WTC11 (cell line): Measurements from ENCODE around the gene MNAT1. TPM values are rescaled to one million over a fixed set of nuclear protein-coding genes. Genes with fewer than 3 reads are reported as not detected.

Source experiments
- ATAC-seq: fragments of 200-7000 bp; cut with Tn5 transposase; 2 replicates; pipeline ENCODE4 v1.10.0; 2021; ENCODE audit warnings: mild to moderate bottlenecking, moderate library complexity
- CTCF ChIA-PET: fragments of 300-600 bp; sonication (Branson Sonifier 250); formaldehyde crosslinking; loops from one replicate; lab custom pipeline; 2021; ENCODE audit warnings: antibody characterized with exemption; lab: Charles Lee
- POLR2A ChIA-PET: fragments of 350-600 bp; sonication (Branson Sonifier 250); formaldehyde crosslinking; loops from one replicate; lab custom pipeline; 2021; ENCODE audit warnings: antibody characterized with exemption; lab: Charles Lee
- DNase-seq: peaks from one replicate; pipeline ENCODE4 v3.0.0; 2021; ENCODE audit warnings: low spot score
- H3K27ac Mint-ChIP-seq: 2 replicates; pipeline ENCODE4 v1.8.0; 2021; ENCODE audit warnings: mixed read lengths
- H3K27me3 Mint-ChIP-seq: 2 replicates; pipeline ENCODE4 v1.8.0; 2021; ENCODE audit warnings: low read depth, mild to moderate bottlenecking, moderate library complexity, mixed read lengths
- H3K36me3 Mint-ChIP-seq: 2 replicates; pipeline ENCODE4 v1.8.0; 2021; ENCODE audit warnings: mixed read lengths
- H3K4me1 Mint-ChIP-seq: 2 replicates; pipeline ENCODE4 v1.8.0; 2022; ENCODE audit warnings: mixed read lengths
- H3K4me3 Mint-ChIP-seq: 2 replicates; pipeline ENCODE4 v1.8.0; 2021; ENCODE audit warnings: mild to moderate bottlenecking, moderate library complexity, mixed read lengths
- H3K9me3 Mint-ChIP-seq: 2 replicates; pipeline ENCODE4 v1.8.0; 2021; ENCODE audit warnings: mixed read lengths
- ATF2 ChIP-seq: sonication (generic); formaldehyde crosslinking; IDR thresholded peaks from 2 replicates; pipeline ENCODE4 v1.8.1; 2022; ENCODE audit warnings: low read depth, missing genetic modification reagents, borderline replicate concordance
- ATF3 ChIP-seq: sonication (generic); formaldehyde crosslinking; conservative IDR thresholded peaks from 2 replicates; pipeline ENCODE4 v1.8.1; 2022; ENCODE audit warnings: mild to moderate bottlenecking, missing genetic modification reagents
- CBFB ChIP-seq: sonication (generic); formaldehyde crosslinking; IDR thresholded peaks from 2 replicates; pipeline ENCODE4 v1.8.1; 2022; ENCODE audit warnings: mild to moderate bottlenecking, low read depth, missing genetic modification reagents
- CREB1 ChIP-seq: sonication (generic); formaldehyde crosslinking; IDR thresholded peaks from 2 replicates; pipeline ENCODE4 v1.8.0; 2023; ENCODE audit warnings: mild to moderate bottlenecking, missing genetic modification reagents
- E2F4 ChIP-seq: sonication (generic); formaldehyde crosslinking; IDR thresholded peaks from 2 replicates; pipeline ENCODE4 v1.8.1; 2022; ENCODE audit warnings: low read depth, mild to moderate bottlenecking, moderate library complexity, missing genetic modification reagents, borderline replicate concordance
- FOXK1 ChIP-seq: sonication (generic); formaldehyde crosslinking; IDR thresholded peaks from 2 replicates; pipeline ENCODE4 v1.8.0; 2022; ENCODE audit warnings: mild to moderate bottlenecking, moderate library complexity, missing genetic modification reagents
- FOXP4 ChIP-seq: sonication (generic); formaldehyde crosslinking; IDR thresholded peaks from 2 replicates; pipeline ENCODE4 v1.8.0; 2022; ENCODE audit warnings: mild to moderate bottlenecking, missing genetic modification reagents
- GABPB1 ChIP-seq: sonication (generic); formaldehyde crosslinking; IDR thresholded peaks from 2 replicates; pipeline ENCODE4 v1.8.1; 2023; ENCODE audit warnings: mild to moderate bottlenecking, missing genetic modification reagents
- HMGA2 ChIP-seq: fragments of 250-450 bp; sonication (Bioruptor Pico); IDR thresholded peaks from 2 replicates; pipeline ENCODE4 v1.4.0; 2021; ENCODE audit warnings: mild to moderate bottlenecking, moderate library complexity
- JAZF1 ChIP-seq: fragments of 250-450 bp; sonication (Bioruptor Pico); IDR thresholded peaks from 2 replicates; pipeline ENCODE4 v1.9.0; 2021; ENCODE audit warnings: moderate library complexity, mild to moderate bottlenecking, inconsistent platforms
- JUN ChIP-seq: sonication (generic); formaldehyde crosslinking; IDR thresholded peaks from 2 replicates; pipeline ENCODE4 v1.8.0; 2023; ENCODE audit warnings: mild to moderate bottlenecking, missing genetic modification reagents
- KAT7 ChIP-seq: sonication (generic); formaldehyde crosslinking; IDR thresholded peaks from 2 replicates; pipeline ENCODE4 v1.8.1; 2023; ENCODE audit warnings: missing genetic modification reagents, mild to moderate bottlenecking, borderline replicate concordance
- MXD4 ChIP-seq: fragments of 250-450 bp; sonication (Bioruptor Pico); IDR thresholded peaks from 2 replicates; pipeline ENCODE4 v1.8.0; 2021; ENCODE audit warnings: mild to moderate bottlenecking, moderate library complexity, borderline replicate concordance
- NFE2L1 ChIP-seq: sonication (generic); formaldehyde crosslinking; IDR thresholded peaks from 2 replicates; pipeline ENCODE4 v1.8.1; 2023; ENCODE audit warnings: missing genetic modification reagents
- OVOL2 ChIP-seq: fragments of 250-450 bp; sonication (Bioruptor Pico); IDR thresholded peaks from 2 replicates; pipeline ENCODE4 v1.9.0; 2021; ENCODE audit warnings: mild to moderate bottlenecking, borderline replicate concordance
- PREB ChIP-seq: sonication (generic); formaldehyde crosslinking; IDR thresholded peaks from 2 replicates; pipeline ENCODE4 v1.8.1; 2022; ENCODE audit warnings: mild to moderate bottlenecking, missing genetic modification reagents, moderate library complexity, borderline replicate concordance
- RORB ChIP-seq: fragments of 250-450 bp; sonication (Bioruptor Pico); IDR thresholded peaks from 2 replicates; pipeline ENCODE4 v1.9.0; 2021; ENCODE audit warnings: mild to moderate bottlenecking
- SOX15 ChIP-seq: fragments of 250-450 bp; sonication (Bioruptor Pico); IDR thresholded peaks from 2 replicates; pipeline ENCODE4 v1.9.0; 2021; ENCODE audit warnings: mild to moderate bottlenecking
- ZBTB21 ChIP-seq: sonication (generic); formaldehyde crosslinking; IDR thresholded peaks from 2 replicates; pipeline ENCODE4 v1.8.1; 2023; ENCODE audit warnings: mild to moderate bottlenecking, missing genetic modification reagents, borderline replicate concordance
- ZBTB43 ChIP-seq: sonication (generic); formaldehyde crosslinking; IDR thresholded peaks from 2 replicates; pipeline ENCODE4 v1.8.1; 2023; ENCODE audit warnings: mild to moderate bottlenecking, missing genetic modification reagents
- ZNF396 ChIP-seq: fragments of 250-450 bp; sonication (Bioruptor Pico); IDR thresholded peaks from 2 replicates; pipeline ENCODE4 v1.8.0; 2021; ENCODE audit warnings: mild to moderate bottlenecking, moderate library complexity, borderline replicate concordance
- ZNF423 ChIP-seq: fragments of 250-450 bp; sonication (Bioruptor Pico); IDR thresholded peaks from 2 replicates; pipeline ENCODE4 v2.1.2; 2022; ENCODE audit warnings: mild to moderate bottlenecking, moderate library complexity
- ZNF512 ChIP-seq: sonication (generic); formaldehyde crosslinking; IDR thresholded peaks from 2 replicates; pipeline ENCODE4 v1.8.1; 2022; ENCODE audit warnings: missing genetic modification reagents, borderline replicate concordance
- total RNA-seq: library from RNA; stranded (reverse); gene quantifications from 3 replicates; pipeline ENCODE4 v1.2.3, GENCODE V29; 2021

The MNAT1 gene
- total RNA-seq, 1 experiment from 2014 or later = 59.0 TPM

GRCh38 chr14:60878121-60878520, 143.6 kb downstream of the MNAT1 start:
- no peak overlapping the region for H3K27ac Mint-ChIP-seq
- ChIA-PET CTCF (interaction anchor here (0.6 kb wide), 1 partner anchor 12 kb away, joined by 3 read pairs; no protein-coding TSS in a partner anchor), POLR2A (no interaction called here)
- H3K27me3 Mint-ChIP-seq = no peaks in the 10 kb centered on the region
- TF ChIP-seq ZNF396 (CRISPR knock-in tag) (no peak), NFE2L1 (CRISPR knock-in tag) (no peak), ZBTB43 (CRISPR knock-in tag) (no peak), KAT7 (CRISPR knock-in tag) (no peak), OVOL2 (CRISPR knock-in tag) (no peak), FOXP4 (CRISPR knock-in tag) (no peak), SOX15 (CRISPR knock-in tag) (no peak)
- no peaks in the 10 kb centered on the region for H3K4me1 Mint-ChIP-seq
- peaks cover 12% of the 10 kb centered on the region for H3K9me3 Mint-ChIP-seq
- DNase-seq (no peak), ATAC-seq (no peak)
- H3K4me3 Mint-ChIP-seq = no peak overlapping the region
- peaks cover 13% of the 10 kb centered on the region for H3K36me3 Mint-ChIP-seq

- TF ChIP-seq HMGA2 (CRISPR knock-in tag) (no peak), MXD4 (no peak), ZNF423 (CRISPR knock-in tag) (no peak), JAZF1 (CRISPR knock-in tag) (no peak), ZBTB21 (no peak), SOX15 (CRISPR knock-in tag) (no peak), PREB (no peak), GABPB1 (CRISPR knock-in tag) (no peak), ATF3 (CRISPR knock-in tag) (no peak), RORB (CRISPR knock-in tag) (no peak)
- no peak for ATAC-seq
- Mint-ChIP-seq H3K4me3 (no peak overlapping the region), H3K27ac (no peak overlapping the region), H3K4me1 (no peaks in the 10 kb centered on the region), H3K27me3 (no peaks in the 10 kb centered on the region), H3K9me3 (peaks cover 12% of the 10 kb centered on the region), H3K36me3 (peaks cover 13% of the 10 kb centered on the region)
- ChIA-PET CTCF (no interaction called here), POLR2A (no interaction called here)
- DNase-seq = no peak
Observed at GRCh38 chr14:60878536-60878935, 144.0 kb downstream of the MNAT1 start.

- peaks cover 23% of the 10 kb centered on the region for H3K9me3 Mint-ChIP-seq
- H3K27ac Mint-ChIP-seq = no peak overlapping the region
- DNase-seq (no peak), ATAC-seq (no peak)
- TF ChIP-seq ATF2 (CRISPR knock-in tag) = no peak
- no peak for TF ChIP-seq FOXK1
- no peak for TF ChIP-seq E2F4
- no peak for TF ChIP-seq JAZF1 (CRISPR knock-in tag)
- no peak for TF ChIP-seq JUN (CRISPR knock-in tag)
- no peak for TF ChIP-seq ZNF512 (CRISPR knock-in tag)
- no peak for TF ChIP-seq CREB1 (CRISPR knock-in tag)
- no peak for TF ChIP-seq PREB
- TF ChIP-seq CBFB (CRISPR knock-in tag) = no peak
- no peak for TF ChIP-seq HMGA2 (CRISPR knock-in tag)
- no peaks in the 10 kb centered on the region for H3K4me1 Mint-ChIP-seq
- H3K4me3 Mint-ChIP-seq = no peak overlapping the region
- H3K27me3 Mint-ChIP-seq = no peaks in the 10 kb centered on the region
- peaks cover 18% of the 10 kb centered on the region for H3K36me3 Mint-ChIP-seq
- POLR2A ChIA-PET = no interaction called here
- CTCF ChIA-PET = no interaction called here
Observed at GRCh38 chr14:60882219-60882618, 147.7 kb downstream of the MNAT1 start.
